Measurements from ENCODE around the gene FCAMR.

FCAMR gene

GRCh38 chr1:206939131-206939530 is 31.1 kb downstream of the FCAMR start:
- Histone ChIP-seq H3K4me3 (ENCODE audit: low read depth, low read length) (no peak overlapping the region), H3K36me3 (replicated peaks) (no peaks in the 10 kb centered on the region), H3K27me3 (replicated peaks) (peaks cover 9% of the 10 kb centered on the region), H3K27ac (no peak overlapping the region)
- TF ChIP-seq CTCF (IDR thresholded peaks at IDR 0.05; ENCODE audit: low read depth, low read length, missing control alignments) = no peak
- in situ Hi-C loops (cut with HindIII; ENCODE audit: low pct_ligation_motif_present, low sequenced_read_pairs) = no loop called here
- DNase-seq = no peak

- Histone ChIP-seq H3K4me3 (ENCODE audit: low read depth, low read length) (no peak overlapping the region), H3K36me3 (replicated peaks) (no peaks in the 10 kb centered on the region), H3K27me3 (replicated peaks) (peaks cover 4% of the 10 kb centered on the region), H3K27ac (no peak overlapping the region)
- in situ Hi-C loops (cut with HindIII; ENCODE audit: low pct_ligation_motif_present, low sequenced_read_pairs) = no loop called here
- no peak for TF ChIP-seq CTCF (IDR thresholded peaks at IDR 0.05; ENCODE audit: low read depth, low read length, missing control alignments)
- no peak for DNase-seq
These were observed 32.8 kb downstream of the FCAMR start for GRCh38 chr1:206937425-206937824.

GRCh38 chr1:206935491-206936067 is 34.7 kb downstream of the FCAMR start:
- no peak overlapping the region for H3K27ac ChIP-seq
- H3K36me3 ChIP-seq (replicated peaks) = no peaks in the 10 kb centered on the region
- no peak overlapping the region for H3K4me3 ChIP-seq (ENCODE audit: low read depth, low read length)
- TF ChIP-seq CTCF (IDR thresholded peaks at IDR 0.05; ENCODE audit: low read depth, low read length, missing control alignments) = peak; percentile 74
- H3K27me3 ChIP-seq (replicated peaks) = no peaks in the 10 kb centered on the region
- in situ Hi-C loops (cut with HindIII; ENCODE audit: low pct_ligation_motif_present, low sequenced_read_pairs) = no loop called here
- DNase-seq = peak; percentile 1

GRCh38 chr1:206933333-206933945 is 36.8 kb downstream of the FCAMR start:
- H3K27me3 ChIP-seq (replicated peaks) = no peaks in the 10 kb centered on the region
- DNase-seq = no peak
- H3K36me3 ChIP-seq (replicated peaks) = no peaks in the 10 kb centered on the region
- peak; percentile 76 for TF ChIP-seq CTCF (IDR thresholded peaks at IDR 0.05; ENCODE audit: low read depth, low read length, missing control alignments)
- in situ Hi-C loops (cut with HindIII; ENCODE audit: low pct_ligation_motif_present, low sequenced_read_pairs) = no loop called here
- no peak overlapping the region for H3K4me3 ChIP-seq (ENCODE audit: low read depth, low read length)
- no peak overlapping the region for H3K27ac ChIP-seq

GRCh38 chr1:206932177-206932576 is 38.1 kb downstream of the FCAMR start:
- DNase-seq = no peak
- in situ Hi-C loops (cut with HindIII; ENCODE audit: low pct_ligation_motif_present, low sequenced_read_pairs) = no loop called here
- no peak overlapping the region for H3K4me3 ChIP-seq (ENCODE audit: low read depth, low read length)
- TF ChIP-seq CTCF (IDR thresholded peaks at IDR 0.05; ENCODE audit: low read depth, low read length, missing control alignments) = no peak
- no peaks in the 10 kb centered on the region for H3K27me3 ChIP-seq (replicated peaks)
- H3K27ac ChIP-seq = no peak overlapping the region
- no peaks in the 10 kb centered on the region for H3K36me3 ChIP-seq (replicated peaks)

- DNase-seq = no peak
- no peaks in the 10 kb centered on the region for H3K27me3 ChIP-seq (replicated peaks)
- TF ChIP-seq CTCF (IDR thresholded peaks at IDR 0.05; ENCODE audit: low read depth, low read length, missing control alignments) = peak; percentile 30
- no peak overlapping the region for H3K4me3 ChIP-seq (ENCODE audit: low read depth, low read length)
- in situ Hi-C loops (cut with HindIII; ENCODE audit: low pct_ligation_motif_present, low sequenced_read_pairs) = no loop called here
- H3K27ac ChIP-seq = no peak overlapping the region
- H3K36me3 ChIP-seq (replicated peaks) = no peaks in the 10 kb centered on the region
These were observed 38.6 kb downstream of the FCAMR start for GRCh38 chr1:206931709-206932108.
